Adrenal gland (tissue), 12 donors: ENCODE results near the gene ARMH1. TPM values are rescaled to one million over a fixed set of nuclear protein-coding genes. Genes with fewer than 3 reads are reported as not detected.
A peak's percentile ranks its signal among the peaks of the same experiment; 100 is the strongest.

ENCODE experiments used
- DNase-seq, 7 donors: peaks; one replicate each; pipeline ENCODE4 v3.0.0-alpha.2; 2019 to 2020
- H3K27ac ChIP-seq, 5 donors: fragments of 200-600 bp; sonication (generic) in 4 of 5; 1 replicate in 3 of 5; 2 replicates in 2 of 5; pipeline versions ENCODE4 v1.5.1 to v1.8.0; 2016 to 2020; ENCODE audit warnings: mild to moderate bottlenecking in 1 of 5
- H3K27me3 ChIP-seq: fragments of 200-600 bp; 2 replicates; pipeline ENCODE4 v1.8.0; 2021
- H3K36me3 ChIP-seq, 2 donors: fragments of 200-600 bp; replicated peaks in 1 of 2; 1 replicate in 1 of 2; 2 replicates in 1 of 2; pipeline versions ENCODE4 v1.5.1 to v1.8.0; 2018 to 2022
- H3K4me1 ChIP-seq, 2 donors: fragments of 200-600 bp; replicated peaks in 1 of 2; 1 replicate in 1 of 2; 2 replicates in 1 of 2; pipeline versions ENCODE4 v1.5.1 to v1.8.0; 2018 to 2021
- H3K4me3 ChIP-seq, 4 donors: fragments of 200-600 bp; sonication (generic) in 3 of 4; one replicate each; pipeline ENCODE4 v1.5.1; 2016 to 2018
- H3K9me3 ChIP-seq, 3 donors: fragments of 200-600 bp; sonication (generic) in 1 of 3; replicated peaks in 1 of 3; 1 replicate in 2 of 3; 2 replicates in 1 of 3; pipeline versions ENCODE4 v1.5.1 to v1.8.0; 2016 to 2021
- CTCF ChIP-seq, 6 experiments: fragments of 450-650 bp in 4 of 6; fragments of 200-600 bp in 2 of 6; sonication (generic) in 1 of 6; IDR thresholded peaks; 1 replicate in 5 of 6; 2 replicates in 1 of 6; pipeline versions ENCODE4 v1.5.1 to v1.8.0; 2016 to 2021; ENCODE audit warnings: antibody characterized with exemption in 6 of 6, mild to moderate bottlenecking in 2 of 6, moderate library complexity in 1 of 6
- POLR2A ChIP-seq, 2 donors: fragments of 450-650 bp; IDR thresholded peaks; one replicate each; pipeline ENCODE4 v1.6.1; 2017; ENCODE audit warnings: antibody characterized with exemption in 2 of 2, mild to moderate bottlenecking in 2 of 2, moderate library complexity in 1 of 2
- WGBS, 4 donors: extraction: QIAGEN DNeasy Blood & Tissue Kit in 2 of 4; methylation state at CpG; one replicate each; pipeline versions ENCODE4 v1.1.5 to v1.1.7; 2013 to 2017; 5-methylcytosine and 5-hydroxymethylcytosine counted together
- intact Hi-C, 2 donors: fragments of 100-400 bp; cut with DNase I; formaldehyde crosslinking; loops; one replicate each; pipeline versions ENCODE4 v1.14.1 to v1.15.0; 2022 to 2023
- polyA plus RNA-seq, 3 donors: library from polyadenylated mRNA; stranded (reverse); fragments of 200-250 nt in 2 of 3; fragments of 350-450 nt in 1 of 3; fragmentation: Illumina TruSeq in 1 of 3; extraction: RNeasy Lipid Tissue Mini Kit (QIAGEN cat#74804) in 1 of 3; gene quantifications; one replicate each; pipeline ENCODE4 v1.2.3, GENCODE V29; 2013 to 2014
- total RNA-seq, 9 donors: library from RNA; depleted of rRNA in 4 of 9; stranded (reverse); fragments of >200 nt in 4 of 9; fragments of 120-200 nt in 1 of 9; fragmentation: NEBNext Ultra II Directional in 1 of 9; extraction: Animal tissue kit (Norgen Biotek cat#: 25700) in 1 of 9; gene quantifications; one replicate each; pipeline versions ENCODE4 v1.1.0 to v1.2.4, GENCODE V29; 2013 to 2023
- donor health status: healthy with polysubstance abuse.
- donor health status: Bipolar disorder and iron deficiency.
- donor health status: DM: yes; HTN: yes; CAD: no.
- donor health status: DM: no; HTN: no; CAD: no.
- donor health status: DM: no; HTN: no; CAD: no.
- donor health status: DM: yes; HTN: yes; CAD: no.

ARMH1 gene
- total and polyA plus RNA-seq, 12 donors, result 0.18 to 76.0 (median 4.3) TPM

DNA sequence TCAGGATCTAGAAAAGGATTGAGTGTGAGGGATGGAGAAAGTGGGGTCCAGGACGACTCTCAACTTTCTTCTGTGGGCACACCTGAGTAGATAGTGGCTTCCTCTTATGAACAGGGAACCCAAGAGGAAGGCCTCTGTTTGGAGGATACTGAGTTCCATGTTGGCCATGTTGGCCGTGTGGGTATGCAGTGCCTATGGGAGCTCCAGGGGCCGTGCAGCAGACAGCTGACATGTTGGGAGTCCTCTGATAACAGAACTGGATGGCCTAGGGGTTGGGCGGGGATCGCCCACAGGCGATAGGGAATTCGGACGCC, 43.2 kb upstream of the ARMH1 start:
- peaks cover 0 to 31% of the 10 kb centered on the region in 2 donors for H3K36me3 ChIP-seq
- TF ChIP-seq CTCF (IDR thresholded peaks at IDR 0.05), result no peak
- TF ChIP-seq POLR2A (IDR thresholded peaks at IDR 0.05), result no peak
- intact Hi-C loops, result no loop called here
- WGBS, 4 donors, result 14 to 29% (median 17%) methylated on average over 5 to 8 of the region's 8 CpGs
- no peaks in the 10 kb centered on the region for H3K27me3 ChIP-seq
- DNase-seq, result no peak
- H3K9me3 ChIP-seq, result no peaks in the 10 kb centered on the region
- peaks cover 7 to 33% of the 10 kb centered on the region in 2 donors for H3K4me1 ChIP-seq
- H3K27ac ChIP-seq, result peak overlapping the region; percentile 39 to 96 (median 95)
- H3K4me3 ChIP-seq, result peak overlapping the region; percentile 3 to 86 (median 32)

DNA sequence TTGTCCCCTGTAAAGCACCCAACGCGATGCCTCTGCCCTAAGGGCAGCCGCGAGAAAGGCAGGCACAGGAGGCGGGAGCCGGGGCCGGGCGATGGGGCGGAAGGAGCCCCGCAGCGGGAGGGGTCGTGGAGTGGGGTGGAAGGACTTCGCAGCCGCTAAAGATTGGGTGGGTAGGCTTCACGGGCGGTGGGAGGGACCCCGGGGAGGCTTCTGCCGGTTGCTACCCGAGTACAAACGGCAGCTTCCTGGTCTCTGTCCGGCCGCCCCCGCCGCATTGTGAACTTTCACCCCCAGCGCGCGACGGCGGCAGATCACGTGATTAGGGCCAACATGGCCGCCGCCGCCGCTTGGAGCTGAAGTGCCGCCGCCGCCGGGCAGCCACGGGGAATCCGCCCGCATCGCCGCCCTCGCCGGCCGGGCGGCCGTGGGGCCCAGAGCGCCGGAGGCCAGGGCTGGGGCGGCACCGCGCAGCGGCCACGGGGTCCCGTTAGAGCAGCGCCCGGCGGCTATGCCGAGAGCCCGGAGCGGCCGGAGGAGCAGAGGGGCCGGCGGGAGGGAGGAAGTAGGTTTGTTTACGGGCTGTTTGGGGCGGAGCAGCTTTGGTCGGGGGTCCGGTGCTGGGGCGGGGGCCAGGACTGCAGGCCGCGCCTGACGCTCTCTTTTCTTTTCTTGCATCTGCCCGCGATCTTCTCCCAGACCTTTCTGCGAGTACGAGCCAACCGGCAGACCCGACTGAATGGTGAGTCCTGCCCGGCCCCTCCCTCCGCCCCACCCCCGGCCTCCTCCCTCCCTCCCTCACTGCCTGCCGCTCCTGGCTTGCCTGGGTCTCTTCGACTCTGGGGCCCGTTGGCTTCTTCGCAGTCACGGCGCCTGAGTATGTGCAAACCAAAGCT, 42.6 kb upstream of the ARMH1 start:
- peak overlapping the region; percentile 39 to 96 (median 95) for H3K27ac ChIP-seq
- no peaks in the 10 kb centered on the region for H3K27me3 ChIP-seq
- peaks cover 0 to 37% of the 10 kb centered on the region in 2 donors for H3K36me3 ChIP-seq
- H3K4me3 ChIP-seq, result peak overlapping the region; percentile 3 to 86 (median 32)
- WGBS, 4 donors, result 0 to 2% (median 1%) methylated on average over 32 to 88 of the region's 88 CpGs
- peaks cover 7 to 39% of the 10 kb centered on the region in 2 donors for H3K4me1 ChIP-seq
- no peaks in the 10 kb centered on the region for H3K9me3 ChIP-seq
- TF ChIP-seq POLR2A (IDR thresholded peaks at IDR 0.05), result peak; percentile 77 to 79
- peak in 2 of 6 experiments; percentile 1 to 18 for TF ChIP-seq CTCF (IDR thresholded peaks at IDR 0.05)
- DNase-seq, result peak; percentile 87 to 96 (median 91)
- intact Hi-C loops, result no loop called here

DNA sequence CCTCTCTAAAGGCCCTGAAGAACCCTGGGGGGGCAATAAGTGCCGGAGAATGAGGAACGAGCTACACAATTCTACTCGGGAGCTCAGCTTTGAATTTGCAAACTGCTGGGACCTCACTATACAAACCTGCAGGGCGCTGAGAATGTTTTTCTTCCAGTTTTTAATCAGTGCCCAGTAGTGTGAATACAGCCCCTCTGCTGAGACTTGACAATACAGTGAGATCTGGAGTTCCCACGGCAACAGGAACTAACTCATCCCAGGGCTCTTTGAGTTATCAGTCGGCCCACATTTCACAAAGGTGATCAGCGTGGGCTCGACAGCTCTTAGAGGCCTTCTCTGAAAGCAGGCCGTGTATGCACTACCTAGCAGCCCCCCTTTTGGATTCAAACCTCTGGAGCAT, 41.9 kb upstream of the ARMH1 start:
- Histone ChIP-seq H3K4me3 (peak overlapping the region in 2 of 4 donors; percentile 59 to 86), H3K27me3 (no peaks in the 10 kb centered on the region), H3K36me3 (peaks cover 0 to 44% of the 10 kb centered on the region in 2 donors), H3K9me3 (no peaks in the 10 kb centered on the region), H3K4me1 (peaks cover 7 to 46% of the 10 kb centered on the region in 2 donors), H3K27ac (peak overlapping the region in 3 of 5 donors; percentile 95 to 96 (median 96))
- WGBS, 4 donors, result 10 to 20% (median 14%) methylated on average over 3 to 9 of the region's 9 CpGs
- no peak for DNase-seq
- intact Hi-C loops, result no loop called here
- no peak for TF ChIP-seq POLR2A (IDR thresholded peaks at IDR 0.05)
- no peak for TF ChIP-seq CTCF (IDR thresholded peaks at IDR 0.05)

GRCh38 chr1:44634606-44635189, 39.8 kb upstream of the ARMH1 start:
- no peak for DNase-seq
- peaks cover 7 to 59% of the 10 kb centered on the region in 2 donors for H3K4me1 ChIP-seq
- intact Hi-C loops, result no loop called here
- H3K4me3 ChIP-seq, result no peak overlapping the region
- H3K9me3 ChIP-seq, result no peaks in the 10 kb centered on the region
- WGBS, 4 donors, result 93 to 98% (median 95%) methylated on average over 3 of the region's 3 CpGs
- peaks cover 0 to 63% of the 10 kb centered on the region in 2 donors for H3K36me3 ChIP-seq
- H3K27me3 ChIP-seq, result no peaks in the 10 kb centered on the region
- H3K27ac ChIP-seq, result no peak overlapping the region
- no peak for TF ChIP-seq POLR2A (IDR thresholded peaks at IDR 0.05)
- no peak for TF ChIP-seq CTCF (IDR thresholded peaks at IDR 0.05)
